HEK293T (cell line): ENCODE measurements around the gene OR7C2.

Experiments
- ARNT ChIP-seq: fragments of 450-650 bp; IDR thresholded peaks from 2 replicates; pipeline ENCODE4 v1.6.1; 2017; ENCODE audit warnings: mild to moderate bottlenecking
- BHLHE40 ChIP-seq: fragments of 450-650 bp; IDR thresholded peaks from 2 replicates; pipeline ENCODE4 v1.6.1; 2016; ENCODE audit warnings: mild to moderate bottlenecking, moderate library complexity, borderline replicate concordance
- FOXA1 ChIP-seq: fragments of 450-650 bp; IDR thresholded peaks from 2 replicates; pipeline ENCODE4 v1.6.1; 2016; ENCODE audit warnings: mild to moderate bottlenecking
- FOXK2 ChIP-seq: fragments of 450-650 bp; IDR thresholded peaks from 2 replicates; pipeline ENCODE4 v1.6.1; 2016; ENCODE audit warnings: mild to moderate bottlenecking
- FOXM1 ChIP-seq: fragments of 450-650 bp; IDR thresholded peaks from 2 replicates; pipeline ENCODE4 v1.6.1; 2017; ENCODE audit warnings: mild to moderate bottlenecking, borderline replicate concordance
- HDGF ChIP-seq: fragments of 450-650 bp; IDR thresholded peaks from 2 replicates; pipeline ENCODE4 v1.6.1; 2017; ENCODE audit warnings: antibody characterized with exemption, borderline replicate concordance
- L3MBTL2 ChIP-seq: fragments of 450-650 bp; conservative IDR thresholded peaks from 2 replicates; pipeline ENCODE4 v1.6.1; 2016; ENCODE audit warnings: mild to moderate bottlenecking
- NFRKB ChIP-seq: fragments of 450-650 bp; IDR thresholded peaks from 2 replicates; pipeline ENCODE4 v1.6.1; 2016; ENCODE audit warnings: mild to moderate bottlenecking, moderate library complexity
- SP1 ChIP-seq: fragments of 450-650 bp; IDR thresholded peaks from 2 replicates; pipeline ENCODE4 v1.6.1; 2017
- SUZ12 ChIP-seq: fragments of 450-650 bp; IDR thresholded peaks from 2 replicates; pipeline ENCODE4 v1.6.1; 2016; ENCODE audit warnings: mild to moderate bottlenecking
- TARDBP ChIP-seq: fragments of 450-650 bp; IDR thresholded peaks from 2 replicates; pipeline ENCODE4 v1.6.1; 2016
- ZNF384 ChIP-seq: fragments of 450-650 bp; IDR thresholded peaks from 2 replicates; pipeline ENCODE4 v1.6.1; 2016
- TF ChIP-seq, protein P1 (sequence below): fragments of 450-650 bp; IDR thresholded peaks from 2 replicates; pipeline ENCODE4 v1.6.1; 2016

DNA sequence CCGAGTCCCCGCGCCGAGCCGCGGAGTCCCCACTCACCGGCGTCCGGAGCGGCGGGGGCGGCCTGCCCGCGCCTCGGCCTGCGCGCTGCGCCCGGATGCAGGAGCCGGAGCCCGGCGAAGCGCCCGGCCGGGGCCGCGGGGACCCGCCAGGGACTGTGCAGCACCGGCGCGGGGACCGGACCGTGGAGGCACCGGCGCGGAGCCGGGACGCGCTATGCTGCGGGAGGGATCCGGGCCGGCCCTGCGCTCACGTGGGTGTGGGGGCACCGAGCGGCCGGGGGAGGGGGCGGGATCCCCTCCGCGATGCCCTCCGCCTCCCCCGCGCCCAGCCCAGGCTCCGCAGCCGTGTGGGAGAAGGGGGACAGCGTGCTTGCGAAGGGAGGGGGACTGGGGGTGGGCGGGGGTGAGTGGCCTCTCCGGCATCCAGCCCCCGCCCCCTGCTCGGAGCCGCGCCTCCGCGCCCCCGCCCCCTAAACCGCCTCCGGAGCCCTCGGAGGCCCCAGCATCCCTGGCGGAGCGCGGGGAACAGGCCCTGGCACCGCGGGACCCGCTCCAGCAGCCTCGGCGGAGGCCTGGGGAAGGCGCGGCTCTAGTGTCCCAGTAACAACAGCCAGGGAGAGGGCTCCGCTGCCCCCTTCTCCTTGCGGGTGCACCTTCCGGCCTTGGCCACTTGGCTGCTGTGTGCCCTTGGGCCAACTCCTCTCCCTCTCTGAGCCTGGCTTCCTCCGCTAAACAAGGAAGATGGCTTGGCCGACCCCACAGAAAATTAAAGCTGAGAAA, 38.4 kb downstream of the OR7C2 start, which contains the start of gene SLC1A6:
- no peak for TF ChIP-seq FOXK2
- TF ChIP-seq L3MBTL2 = no peak
- no peak for TF ChIP-seq HDGF
- TF ChIP-seq SUZ12 = no peak
- no peak for TF ChIP-seq TARDBP
- TF ChIP-seq BHLHE40 = no peak
- no peak for TF ChIP-seq FOXM1
- no peak for TF ChIP-seq SP1
- TF ChIP-seq, protein P1, sequence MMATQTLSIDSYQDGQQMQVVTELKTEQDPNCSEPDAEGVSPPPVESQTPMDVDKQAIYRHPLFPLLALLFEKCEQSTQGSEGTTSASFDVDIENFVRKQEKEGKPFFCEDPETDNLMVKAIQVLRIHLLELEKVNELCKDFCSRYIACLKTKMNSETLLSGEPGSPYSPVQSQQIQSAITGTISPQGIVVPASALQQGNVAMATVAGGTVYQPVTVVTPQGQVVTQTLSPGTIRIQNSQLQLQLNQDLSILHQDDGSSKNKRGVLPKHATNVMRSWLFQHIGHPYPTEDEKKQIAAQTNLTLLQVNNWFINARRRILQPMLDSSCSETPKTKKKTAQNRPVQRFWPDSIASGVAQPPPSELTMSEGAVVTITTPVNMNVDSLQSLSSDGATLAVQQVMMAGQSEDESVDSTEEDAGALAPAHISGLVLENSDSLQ = no peak
- TF ChIP-seq NFRKB = no peak
- TF ChIP-seq FOXA1 = no peak
- no peak for TF ChIP-seq ZNF384
- no peak for TF ChIP-seq ARNT
